Adrenal gland (tissue), 5 donors: ENCODE results near the gene HOXA3.

ENCODE experiments used
- POLR2A ChIP-seq, 2 donors: fragments of 450-650 bp; IDR thresholded peaks; one replicate each; pipeline ENCODE4 v1.6.1; 2017; ENCODE audit warnings: antibody characterized with exemption in 2 of 2, mild to moderate bottlenecking in 2 of 2, moderate library complexity in 1 of 2
- TF ChIP-seq, protein P1 (sequence below), 6 experiments: fragments of 450-650 bp in 4 of 6; fragments of 200-600 bp in 2 of 6; sonication (generic) in 1 of 6; IDR thresholded peaks; 1 replicate in 5 of 6; 2 replicates in 1 of 6; pipeline versions ENCODE4 v1.5.1 to v1.8.0; 2016 to 2021; ENCODE audit warnings: antibody characterized with exemption in 6 of 6, mild to moderate bottlenecking in 2 of 6, moderate library complexity in 1 of 6
- donor health status: DM: no; HTN: no; CAD: no.

DNA sequence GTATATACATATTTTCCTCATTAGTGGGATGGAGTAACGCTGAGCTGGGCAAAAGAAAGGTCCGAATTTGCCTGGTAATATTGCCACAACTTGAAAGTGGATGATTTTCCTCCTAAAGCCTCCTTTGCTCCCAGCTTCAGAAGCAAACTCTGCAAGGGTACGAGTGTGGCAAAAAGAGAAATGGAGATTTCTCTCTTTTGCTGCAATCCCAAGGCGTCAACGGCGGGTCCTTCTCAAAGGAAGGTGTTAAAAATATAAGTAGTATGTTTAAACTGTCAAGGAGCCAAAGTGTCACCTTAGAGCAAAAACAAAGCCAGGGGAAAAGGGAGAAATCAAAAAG lies 37.5 kb downstream of the HOXA3 start:
- TF ChIP-seq, protein P1, sequence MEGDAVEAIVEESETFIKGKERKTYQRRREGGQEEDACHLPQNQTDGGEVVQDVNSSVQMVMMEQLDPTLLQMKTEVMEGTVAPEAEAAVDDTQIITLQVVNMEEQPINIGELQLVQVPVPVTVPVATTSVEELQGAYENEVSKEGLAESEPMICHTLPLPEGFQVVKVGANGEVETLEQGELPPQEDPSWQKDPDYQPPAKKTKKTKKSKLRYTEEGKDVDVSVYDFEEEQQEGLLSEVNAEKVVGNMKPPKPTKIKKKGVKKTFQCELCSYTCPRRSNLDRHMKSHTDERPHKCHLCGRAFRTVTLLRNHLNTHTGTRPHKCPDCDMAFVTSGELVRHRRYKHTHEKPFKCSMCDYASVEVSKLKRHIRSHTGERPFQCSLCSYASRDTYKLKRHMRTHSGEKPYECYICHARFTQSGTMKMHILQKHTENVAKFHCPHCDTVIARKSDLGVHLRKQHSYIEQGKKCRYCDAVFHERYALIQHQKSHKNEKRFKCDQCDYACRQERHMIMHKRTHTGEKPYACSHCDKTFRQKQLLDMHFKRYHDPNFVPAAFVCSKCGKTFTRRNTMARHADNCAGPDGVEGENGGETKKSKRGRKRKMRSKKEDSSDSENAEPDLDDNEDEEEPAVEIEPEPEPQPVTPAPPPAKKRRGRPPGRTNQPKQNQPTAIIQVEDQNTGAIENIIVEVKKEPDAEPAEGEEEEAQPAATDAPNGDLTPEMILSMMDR (IDR thresholded peaks at IDR 0.05): no peak
- no peak for TF ChIP-seq POLR2A (IDR thresholded peaks at IDR 0.05)
